ENCODE measurements around the gene CEACAM19. TPM values are rescaled to one million over a fixed set of nuclear protein-coding genes. Genes with fewer than 3 reads are reported as not detected.

CEACAM19 gene
- total RNA-seq, 4 donors from 2014 or later, result 1.0 to 16.1 (median 1.3) TPM

- no peaks in the 10 kb centered on the region for H3K4me1 ChIP-seq
- TF ChIP-seq POLR2A (IDR thresholded peaks at IDR 0.05) (no peak), CTCF (IDR thresholded peaks at IDR 0.05) (no peak)
- no peaks in the 10 kb centered on the region for H3K9me3 ChIP-seq
- H3K36me3 ChIP-seq, result no peaks in the 10 kb centered on the region
- peak overlapping the region in 1 of 2 donors; percentile 61 for H3K27ac ChIP-seq
- DNase-seq, result no peak
- H3K27me3 ChIP-seq, result no peaks in the 10 kb centered on the region
- intact Hi-C loops (cut with DNase I; ENCODE audit: low total_unique reads), result no loop called here
- no peak overlapping the region for H3K4me3 ChIP-seq
Measured at GRCh38 chr19:44692379-44692721, 21.1 kb downstream of the CEACAM19 start.

GRCh38 chr19:44694184-44694579 lies 22.9 kb downstream of the CEACAM19 start:
- H3K4me3 ChIP-seq, result no peak overlapping the region
- no peaks in the 10 kb centered on the region for H3K4me1 ChIP-seq
- no peak for DNase-seq
- no peaks in the 10 kb centered on the region for H3K9me3 ChIP-seq
- H3K27ac ChIP-seq, result no peak overlapping the region
- TF ChIP-seq POLR2A (IDR thresholded peaks at IDR 0.05) (no peak), CTCF (IDR thresholded peaks at IDR 0.05) (no peak)
- H3K36me3 ChIP-seq, result no peaks in the 10 kb centered on the region
- intact Hi-C loops (cut with DNase I; ENCODE audit: low total_unique reads), result no loop called here
- H3K27me3 ChIP-seq, result no peaks in the 10 kb centered on the region

- Histone ChIP-seq H3K4me3 (no peak overlapping the region), H3K27ac (no peak overlapping the region), H3K27me3 (no peaks in the 10 kb centered on the region), H3K9me3 (no peaks in the 10 kb centered on the region), H3K4me1 (no peaks in the 10 kb centered on the region), H3K36me3 (no peaks in the 10 kb centered on the region)
- TF ChIP-seq POLR2A (IDR thresholded peaks at IDR 0.05) (no peak), CTCF (IDR thresholded peaks at IDR 0.05) (no peak)
- intact Hi-C loops (cut with DNase I; ENCODE audit: low total_unique reads), result no loop called here
- DNase-seq, result no peak
Measured at GRCh38 chr19:44696939-44697669, 25.8 kb downstream of the CEACAM19 start.

- H3K27me3 ChIP-seq, result no peaks in the 10 kb centered on the region
- no peaks in the 10 kb centered on the region for H3K9me3 ChIP-seq
- no peaks in the 10 kb centered on the region for H3K36me3 ChIP-seq
- DNase-seq, result no peak
- no peak overlapping the region for H3K4me3 ChIP-seq
- H3K27ac ChIP-seq, result no peak overlapping the region
- intact Hi-C loops (cut with DNase I; ENCODE audit: low total_unique reads), result no loop called here
- TF ChIP-seq CTCF (IDR thresholded peaks at IDR 0.05) (no peak), POLR2A (IDR thresholded peaks at IDR 0.05) (no peak)
- H3K4me1 ChIP-seq, result no peaks in the 10 kb centered on the region
Measured at GRCh38 chr19:44697670-44698034, 26.4 kb downstream of the CEACAM19 start.

- TF ChIP-seq POLR2A (IDR thresholded peaks at IDR 0.05), result no peak
- no peak for TF ChIP-seq CTCF (IDR thresholded peaks at IDR 0.05)
Measured at GRCh38 chr19:44698492-44699201, 27.4 kb downstream of the CEACAM19 start, which contains the start of gene CEACAM16. Gene CEACAM16 (plus strand): TSS chr19:44699151. CDS start chr19:44701457, 2,306 bp downstream.

More at GRCh38 chr19:44698492-44699201, 27.4 kb downstream of the CEACAM19 start, which contains the start of gene CEACAM16:
- H3K27ac ChIP-seq, result no peak within 1 kb of the TSS
- intact Hi-C loops (cut with DNase I; ENCODE audit: low total_unique reads), result no loop called here
- no peaks in the 10 kb centered on the region for H3K27me3 ChIP-seq
- no peak for DNase-seq
- H3K4me3 ChIP-seq, result no peak within 1 kb of the TSS
- no peaks in the 10 kb centered on the region for H3K9me3 ChIP-seq
- H3K4me1 ChIP-seq, result no peaks in the 10 kb centered on the region
- no peaks in the 10 kb centered on the region for H3K36me3 ChIP-seq

All from uterus (tissue), 4 donors.